CD14-positive monocyte (primary cell): ENCODE results near the gene DPP6. TPM values are rescaled to one million over a fixed set of nuclear protein-coding genes. Genes with fewer than 3 reads are reported as not detected.

Experiments used
- DNase-seq, 3 donors: peaks; one replicate each; pipeline ENCODE4 v3.0.0-alpha.2; 2011 to 2022
- H2AFZ ChIP-seq: 2 replicates; pipeline ENCODE4 v1.6.0; 2012; ENCODE audit warnings: mild to moderate bottlenecking, low read depth, low read length, inconsistent platforms; ENCODE audit not compliant: insufficient read depth, poor library complexity, severe bottlenecking
- H3K27ac ChIP-seq, 2 donors: 1 replicate in 1 of 2; 2 replicates in 1 of 2; pipeline ENCODE4 v1.5.1; 2012 to 2013; ENCODE audit warnings: low read length in 2 of 2, control low read depth in 1 of 2, inconsistent platforms in 1 of 2, low read depth in 1 of 2, mild to moderate bottlenecking in 1 of 2
- H3K27me3 ChIP-seq, 2 donors: one replicate each; pipeline versions ENCODE4 v1.6.0 to v1.6.1; 2011 to 2013; ENCODE audit warnings: low read length in 2 of 2; ENCODE audit not compliant: control insufficient read depth in 2 of 2, insufficient read depth in 2 of 2
- H3K36me3 ChIP-seq, 2 donors: replicated peaks in 1 of 2; 1 replicate in 1 of 2; 2 replicates in 1 of 2; pipeline versions ENCODE4 v1.5.1 to v1.6.1; 2012 to 2013; ENCODE audit warnings: low read length in 2 of 2, control low read depth in 1 of 2, inconsistent platforms in 1 of 2, mild to moderate bottlenecking in 1 of 2; ENCODE audit not compliant: insufficient read depth in 2 of 2, control insufficient read depth in 1 of 2
- H3K4me1 ChIP-seq, 2 donors: 1 replicate in 1 of 2; 2 replicates in 1 of 2; pipeline versions ENCODE4 v1.5.1 to v1.6.1; 2012 to 2013; ENCODE audit warnings: low read length in 2 of 2, control low read depth in 1 of 2, inconsistent platforms in 1 of 2, mild to moderate bottlenecking in 1 of 2, moderate library complexity in 1 of 2; ENCODE audit not compliant: insufficient read depth in 2 of 2, control insufficient read depth in 1 of 2
- H3K4me2 ChIP-seq: replicated peaks from 2 replicates; pipeline ENCODE3; 2012; ENCODE audit warnings: low read length, moderate library complexity, mild to moderate bottlenecking; ENCODE audit not compliant: poor library complexity, severe bottlenecking; ENCODE audit errors: extremely low read depth
- H3K4me3 ChIP-seq, 3 experiments: fragments of 200-600 bp in 1 of 3; sonication (generic) in 1 of 3; replicated peaks in 1 of 3; 1 replicate in 2 of 3; 2 replicates in 1 of 3; pipeline ENCODE4 v1.5.1; 2011 to 2013; ENCODE audit warnings: low read length in 3 of 3, mild to moderate bottlenecking in 3 of 3, control low read depth in 2 of 3, low read depth in 2 of 3, inconsistent platforms in 1 of 3, moderate library complexity in 1 of 3
- H3K79me2 ChIP-seq: 2 replicates; pipeline ENCODE4 v1.6.0; 2012; ENCODE audit warnings: mild to moderate bottlenecking, control low read depth, inconsistent platforms, low read length, moderate library complexity; ENCODE audit not compliant: insufficient read depth
- H3K9ac ChIP-seq: 2 replicates; pipeline ENCODE4 v1.6.0; 2017; ENCODE audit warnings: low read length, mild to moderate bottlenecking; ENCODE audit not compliant: insufficient read depth, poor library complexity, severe bottlenecking
- H3K9me3 ChIP-seq, 2 donors: replicated peaks in 1 of 2; 1 replicate in 1 of 2; 2 replicates in 1 of 2; pipeline versions ENCODE4 v1.5.1 to v1.6.1; 2012 to 2013; ENCODE audit warnings: low read length in 2 of 2, control low read depth in 1 of 2; ENCODE audit not compliant: control insufficient read depth in 1 of 2, insufficient read depth in 1 of 2
- H4K20me1 ChIP-seq: 2 replicates; pipeline ENCODE4 v1.6.0; 2012; ENCODE audit warnings: mild to moderate bottlenecking, low read length, control low read depth, moderate library complexity; ENCODE audit not compliant: insufficient read depth
- H3K27ac Mint-ChIP-seq, 7 donors: one replicate each; pipeline ENCODE4 v1.8.0; 2020; ENCODE audit warnings: mild to moderate bottlenecking in 7 of 7, mixed read lengths in 7 of 7, moderate library complexity in 6 of 7, inconsistent platforms in 2 of 7
- H3K27me3 Mint-ChIP-seq, 3 donors: one replicate each; pipeline ENCODE4 v1.8.0; 2021 to 2022; ENCODE audit warnings: low read depth in 3 of 3, mild to moderate bottlenecking in 3 of 3, mixed read lengths in 3 of 3, moderate library complexity in 3 of 3, inconsistent platforms in 1 of 3
- H3K36me3 Mint-ChIP-seq, 2 donors: one replicate each; pipeline ENCODE4 v1.8.0; 2020; ENCODE audit warnings: mixed read lengths in 2 of 2, inconsistent platforms in 1 of 2, mild to moderate bottlenecking in 1 of 2
- H3K4me1 Mint-ChIP-seq: one replicate; pipeline ENCODE4 v1.8.0; 2020; ENCODE audit warnings: mild to moderate bottlenecking, mixed read lengths
- H3K4me3 Mint-ChIP-seq, 2 donors: one replicate each; pipeline ENCODE4 v1.8.0; 2020; ENCODE audit warnings: mild to moderate bottlenecking in 2 of 2, mixed read lengths in 2 of 2, moderate library complexity in 1 of 2
- H3K9me3 Mint-ChIP-seq, 7 donors: one replicate each; pipeline ENCODE4 v1.8.0; 2020 to 2022; ENCODE audit warnings: mixed read lengths in 7 of 7, mild to moderate bottlenecking in 6 of 7, moderate library complexity in 6 of 7, inconsistent platforms in 2 of 7
- CTCF ChIP-seq: fragments of 200-600 bp; IDR thresholded peaks from one replicate; pipeline ENCODE4 v1.8.0; 2022; ENCODE audit warnings: antibody characterized with exemption, mild to moderate bottlenecking
- WGBS: methylation state at CpG from one replicate; pipeline ENCODE4 v1.1.5; 2013; ENCODE audit warnings: missing lambda C conversion rate; ENCODE audit not compliant: insufficient coverage; 5-methylcytosine and 5-hydroxymethylcytosine counted together
- intact Hi-C, 2 donors: fragments of 100-400 bp; cut with micrococcal nuclease; formaldehyde crosslinking; loops; one replicate each; pipeline versions ENCODE4 v1.15.0 to v1.15.1; 2023
- polyA plus RNA-seq, 3 donors: library from polyadenylated mRNA; depleted of rRNA in 1 of 3; unstranded in 2 of 3; stranded (reverse) in 1 of 3; fragments of 300-500 nt in 2 of 3; fragments of >200 nt in 1 of 3; fragmentation: Illumina TruSeq in 2 of 3; gene quantifications; 1 replicate in 2 of 3; 2 replicates in 1 of 3; pipeline ENCODE4 v1.2.3, GENCODE V29; 2012 to 2021

DPP6 gene
- polyA plus RNA-seq, 3 donors: not detected

- H3K27ac ChIP-seq: no peak overlapping the region
- no peaks in the 10 kb centered on the region for H3K27me3 Mint-ChIP-seq
- no peak for DNase-seq
- no peak overlapping the region for H3K27ac Mint-ChIP-seq
- no peaks in the 10 kb centered on the region for H3K27me3 ChIP-seq
- H2AFZ ChIP-seq: no peak overlapping the region
- WGBS: 88% methylated on average over 5 of the region's 5 CpGs
- no peaks in the 10 kb centered on the region for H3K36me3 ChIP-seq
- H3K9me3 ChIP-seq: peaks cover 36 to 48% of the 10 kb centered on the region in 2 donors
- no peak overlapping the region for H3K4me3 ChIP-seq
- H3K4me1 Mint-ChIP-seq: no peaks in the 10 kb centered on the region
- no peaks in the 10 kb centered on the region for H3K36me3 Mint-ChIP-seq
- no peak overlapping the region for H3K4me3 Mint-ChIP-seq
- no peak for TF ChIP-seq CTCF
- intact Hi-C loops: no loop called here
- no peaks in the 10 kb centered on the region for H3K79me2 ChIP-seq
- H3K4me2 ChIP-seq: no peak overlapping the region
- no peaks in the 10 kb centered on the region for H3K4me1 ChIP-seq
- H3K9me3 Mint-ChIP-seq: peaks cover 7 to 38% (median 10%) of the 10 kb centered on the region in 7 donors
- no peak overlapping the region for H3K9ac ChIP-seq
- no peaks in the 10 kb centered on the region for H4K20me1 ChIP-seq
Observed at GRCh38 chr7:154375956-154376355, 323.8 kb downstream of the DPP6 start.

GRCh38 chr7:154380771-154381170, 328.6 kb downstream of the DPP6 start:
- Histone ChIP-seq H3K4me2 (no peak overlapping the region), H3K4me1 (no peaks in the 10 kb centered on the region), H4K20me1 (no peaks in the 10 kb centered on the region), H3K4me3 (no peak overlapping the region), H3K9ac (no peak overlapping the region), H3K36me3 (no peaks in the 10 kb centered on the region), H3K27me3 (no peaks in the 10 kb centered on the region), H3K9me3 (peaks cover 20 to 32% of the 10 kb centered on the region in 2 donors), H2AFZ (no peak overlapping the region), H3K27ac (no peak overlapping the region), H3K79me2 (no peaks in the 10 kb centered on the region)
- Mint-ChIP-seq H3K27me3 (no peaks in the 10 kb centered on the region), H3K36me3 (no peaks in the 10 kb centered on the region), H3K9me3 (peaks cover 4 to 37% (median 10%) of the 10 kb centered on the region in 7 donors), H3K27ac (no peak overlapping the region), H3K4me3 (no peak overlapping the region), H3K4me1 (no peaks in the 10 kb centered on the region)
- 90% methylated on average over 2 of the region's 3 CpGs for WGBS
- no peak for DNase-seq
- intact Hi-C loops: no loop called here
- TF ChIP-seq CTCF: no peak
